GM13977 (cell line): Measurements from ENCODE around the gene RTP3.

Source experiments
- DNase-seq: peaks from one replicate; pipeline ENCODE4 v3.0.0; 2012; ENCODE audit warnings: low spot score
- in situ Hi-C: fragments of 300-500 bp; cut with MboI; formaldehyde crosslinking; loops from one replicate; pipeline ENCODE4 v1.12.0; 2022; ENCODE audit warnings: low sequenced_read_pairs, low pct_unique_long_range_greater_than_20kb, mixed read lengths, inconsistent platforms; ENCODE audit not compliant: unreplicated experiment
- TF ChIP-seq, protein P1 (sequence below): IDR thresholded peaks from 2 replicates; pipeline ENCODE4 v1.5.1; 2012; ENCODE audit warnings: mild to moderate bottlenecking, control low read depth; ENCODE audit not compliant: insufficient read depth; ENCODE audit errors: extremely low read depth, missing control alignments

RTP3 gene

DNA sequence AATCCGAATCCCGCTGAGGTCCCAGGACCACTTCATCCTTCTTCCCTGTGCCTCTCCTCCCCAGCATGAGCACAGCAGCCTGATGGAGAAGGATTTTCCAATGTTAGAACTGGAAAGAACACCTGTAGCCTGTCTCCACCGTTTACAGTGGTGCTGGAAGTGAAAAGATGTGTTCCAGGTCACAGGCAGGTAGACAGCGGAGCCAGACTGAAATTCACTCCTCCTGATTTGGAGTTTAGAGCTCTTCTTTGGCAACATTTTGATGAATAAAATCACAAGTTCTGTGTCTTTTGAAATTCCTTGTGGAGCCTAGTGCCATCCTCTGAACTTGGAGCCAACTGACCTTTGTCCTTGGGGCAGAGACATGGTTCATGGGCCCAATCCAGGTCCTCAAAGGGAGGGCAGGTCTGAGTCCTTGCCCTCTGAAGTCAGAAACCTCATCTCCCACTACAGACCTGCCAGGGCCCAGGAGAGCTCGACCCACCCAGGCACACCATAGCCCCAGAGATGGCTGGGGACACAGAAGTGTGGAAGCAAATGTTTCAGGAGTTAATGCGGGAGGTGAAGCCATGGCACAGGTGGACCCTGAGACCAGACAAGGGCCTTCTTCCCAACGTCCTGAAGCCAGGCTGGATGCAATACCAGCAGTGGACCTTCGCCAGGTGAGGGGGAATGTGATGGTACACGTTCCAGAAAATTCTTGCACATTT, at the start of gene RTP3:
Gene RTP3 (plus strand): TSS at position 421 of the 710 bp plus-strand sequence. CDS start 87 bp downstream, at position 508.
- TF ChIP-seq, protein P1, sequence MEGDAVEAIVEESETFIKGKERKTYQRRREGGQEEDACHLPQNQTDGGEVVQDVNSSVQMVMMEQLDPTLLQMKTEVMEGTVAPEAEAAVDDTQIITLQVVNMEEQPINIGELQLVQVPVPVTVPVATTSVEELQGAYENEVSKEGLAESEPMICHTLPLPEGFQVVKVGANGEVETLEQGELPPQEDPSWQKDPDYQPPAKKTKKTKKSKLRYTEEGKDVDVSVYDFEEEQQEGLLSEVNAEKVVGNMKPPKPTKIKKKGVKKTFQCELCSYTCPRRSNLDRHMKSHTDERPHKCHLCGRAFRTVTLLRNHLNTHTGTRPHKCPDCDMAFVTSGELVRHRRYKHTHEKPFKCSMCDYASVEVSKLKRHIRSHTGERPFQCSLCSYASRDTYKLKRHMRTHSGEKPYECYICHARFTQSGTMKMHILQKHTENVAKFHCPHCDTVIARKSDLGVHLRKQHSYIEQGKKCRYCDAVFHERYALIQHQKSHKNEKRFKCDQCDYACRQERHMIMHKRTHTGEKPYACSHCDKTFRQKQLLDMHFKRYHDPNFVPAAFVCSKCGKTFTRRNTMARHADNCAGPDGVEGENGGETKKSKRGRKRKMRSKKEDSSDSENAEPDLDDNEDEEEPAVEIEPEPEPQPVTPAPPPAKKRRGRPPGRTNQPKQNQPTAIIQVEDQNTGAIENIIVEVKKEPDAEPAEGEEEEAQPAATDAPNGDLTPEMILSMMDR: no peak
- DNase-seq: no peak
- in situ Hi-C loops: no loop called here

DNA sequence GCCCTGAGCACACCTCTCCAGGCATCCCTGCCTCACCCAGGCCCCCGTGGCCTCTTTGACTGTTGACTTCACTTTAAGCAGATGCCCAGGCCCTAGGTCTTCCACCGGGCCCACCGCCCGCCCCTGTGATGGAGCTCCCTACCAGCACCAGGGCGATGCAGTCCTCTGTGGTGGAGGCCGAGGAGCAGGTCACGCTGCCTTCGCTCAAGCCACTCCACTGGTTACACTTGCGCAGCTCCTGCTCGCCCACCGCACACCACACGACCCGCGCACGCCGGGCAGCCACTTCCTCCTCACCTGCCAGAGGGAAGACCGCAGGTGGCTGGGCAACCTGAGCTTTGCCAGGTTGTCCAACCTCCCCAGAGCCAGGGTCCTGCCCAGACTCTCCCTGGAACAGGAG, 49.1 kb upstream of the RTP3 start:
- TF ChIP-seq, protein P1: no peak
- in situ Hi-C loops: no loop called here
- no peak for DNase-seq

DNA sequence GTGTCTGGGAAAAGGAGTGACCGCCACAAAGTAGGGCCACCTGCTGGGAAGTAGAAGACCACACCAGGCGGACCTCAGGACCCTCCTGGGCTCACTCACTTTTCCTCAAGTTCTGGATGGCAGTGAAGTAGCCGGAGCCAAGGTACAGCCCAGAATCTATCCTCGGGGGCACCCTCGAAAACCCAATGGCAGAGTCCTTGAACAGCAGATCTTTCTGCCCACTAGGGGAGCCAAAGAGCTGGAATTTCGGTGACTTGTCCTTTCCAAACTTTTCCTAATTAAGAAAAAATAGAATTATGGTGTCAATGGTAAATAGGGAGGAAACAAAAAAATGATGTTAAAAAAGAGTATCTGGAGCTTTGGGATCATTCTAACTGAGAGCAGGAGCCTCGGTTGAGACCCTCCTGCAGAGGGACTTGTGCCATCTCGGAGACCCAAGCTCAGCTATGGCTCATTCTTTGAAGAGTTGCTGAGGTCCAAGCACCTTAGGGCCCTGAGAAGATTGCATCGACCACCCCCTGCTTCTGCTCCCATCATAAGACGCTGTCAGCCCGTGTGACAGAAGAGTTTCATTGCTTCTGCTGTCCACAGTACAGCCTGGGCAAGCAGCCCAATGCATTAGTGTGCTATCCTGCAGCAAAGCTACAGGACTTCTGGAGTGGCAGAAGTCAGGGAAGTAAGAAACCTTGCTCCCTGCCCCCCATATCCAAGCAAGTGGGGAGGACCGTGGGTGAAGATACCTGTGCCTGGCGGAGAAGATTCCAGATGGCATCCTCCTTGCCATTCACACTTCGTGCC, 47.8 kb upstream of the RTP3 start:
- DNase-seq: no peak
- in situ Hi-C loops: no loop called here
- TF ChIP-seq, protein P1: peak; percentile 40

DNA sequence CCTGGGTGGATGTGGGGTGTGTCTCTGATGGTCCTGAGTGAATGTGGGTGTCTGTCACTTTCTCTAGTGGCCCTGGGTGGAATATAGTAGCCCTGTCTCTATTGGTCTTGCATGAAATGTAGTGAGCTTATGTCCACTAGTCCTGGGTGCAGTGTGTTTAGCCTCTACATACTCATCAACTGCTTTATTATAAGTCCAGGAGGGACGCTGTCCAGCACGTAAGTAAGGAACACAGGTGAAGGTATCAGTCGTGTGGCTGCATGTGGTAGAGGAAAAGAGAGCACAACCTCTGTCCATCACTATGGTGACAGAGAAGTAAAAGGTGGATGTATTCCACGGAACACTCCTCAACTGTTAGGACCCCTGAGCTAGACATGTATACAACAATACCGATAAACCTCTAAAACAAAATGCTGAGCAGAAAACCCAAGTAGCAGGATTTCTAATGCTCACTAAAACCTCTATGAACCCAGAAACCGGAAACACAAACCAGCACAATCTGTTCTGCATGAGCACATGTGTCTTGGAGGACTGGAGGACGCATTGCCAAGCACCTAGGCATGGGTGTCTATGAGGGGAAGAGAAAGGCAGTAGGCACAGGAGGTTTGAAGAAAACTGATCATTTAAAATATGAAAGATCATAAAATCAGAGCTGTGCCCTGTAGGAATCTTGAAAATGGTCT, 44.1 kb upstream of the RTP3 start:
- DNase-seq: no peak
- TF ChIP-seq, protein P1: no peak
- in situ Hi-C loops: no loop called here

DNA sequence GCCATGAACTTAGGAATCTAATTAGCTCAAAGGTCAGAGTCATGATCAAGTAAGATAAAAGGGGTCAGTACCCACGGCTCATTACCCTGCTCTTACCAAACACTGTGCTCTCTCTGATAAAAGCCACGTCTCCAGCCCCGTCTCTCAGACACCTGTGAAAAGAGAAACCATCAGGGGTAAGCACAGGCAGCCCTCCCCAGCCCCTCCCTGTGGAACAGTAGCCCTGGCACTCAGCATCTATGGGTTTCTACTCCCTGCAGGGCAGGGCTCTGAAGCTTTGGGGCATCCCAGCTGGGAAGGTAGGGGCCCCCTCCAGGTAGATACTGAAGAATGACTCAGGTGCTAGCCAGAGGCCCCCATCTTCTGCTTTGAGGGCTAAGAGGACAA, 43.6 kb upstream of the RTP3 start:
- in situ Hi-C loops: no loop called here
- no peak for DNase-seq
- TF ChIP-seq, protein P1: no peak

DNA sequence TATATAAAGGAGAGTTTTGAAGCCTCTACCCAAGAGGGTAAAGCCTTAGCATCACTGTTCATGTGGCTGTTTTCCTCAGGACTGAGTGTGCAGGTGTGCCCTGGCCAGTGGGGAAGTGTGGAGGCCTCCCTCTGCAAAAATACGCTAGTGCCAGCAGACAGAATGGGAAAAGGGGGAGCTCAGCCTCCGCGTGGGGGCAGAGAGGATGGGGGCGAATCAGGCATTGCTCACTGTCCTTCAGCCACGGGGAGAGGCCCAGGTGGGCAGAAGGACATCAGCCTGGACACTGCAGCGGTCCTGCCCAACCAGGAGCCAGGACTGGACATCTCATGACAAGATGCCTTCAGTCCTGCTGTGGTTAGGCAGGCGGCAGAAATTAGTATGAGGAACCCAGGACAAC, 43.2 kb upstream of the RTP3 start:
- TF ChIP-seq, protein P1: no peak
- no peak for DNase-seq
- in situ Hi-C loops: no loop called here
